GM19351 (cell line): ENCODE measurements around the gene HADHB.
"Not testable (repeated sequence)": the region's sequence is repeated elsewhere in the genome, so short reads cannot be mapped to it uniquely, and the experiment has no call there.

Experiments used
- ATAC-seq: cut with Tn5 transposase; IDR thresholded peaks from one replicate; pipeline ENCODE4 v1.9.1; 2021; ENCODE audit warnings: mild to moderate bottlenecking, moderate library complexity; ENCODE audit not compliant: unreplicated experiment

Gene HADHB

DNA sequence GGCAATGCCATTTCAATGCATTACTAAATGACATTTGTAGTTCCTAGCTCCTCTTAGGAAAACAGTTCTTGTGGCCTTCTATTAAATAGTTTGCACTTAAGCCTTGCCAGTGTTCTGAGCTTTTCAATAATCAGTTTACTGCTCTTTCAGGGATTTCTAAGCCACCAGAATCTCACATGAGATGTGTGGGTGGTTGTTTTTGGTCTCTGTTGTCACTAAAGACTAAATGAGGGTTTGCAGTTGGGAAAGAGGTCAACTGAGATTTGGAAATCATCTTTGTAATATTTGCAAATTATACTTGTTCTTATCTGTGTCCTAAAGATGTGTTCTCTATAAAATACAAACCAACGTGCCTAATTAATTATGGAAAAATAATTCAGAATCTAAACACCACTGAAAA, 45.3 kb downstream of the HADHB start:
- ATAC-seq: no peak

DNA sequence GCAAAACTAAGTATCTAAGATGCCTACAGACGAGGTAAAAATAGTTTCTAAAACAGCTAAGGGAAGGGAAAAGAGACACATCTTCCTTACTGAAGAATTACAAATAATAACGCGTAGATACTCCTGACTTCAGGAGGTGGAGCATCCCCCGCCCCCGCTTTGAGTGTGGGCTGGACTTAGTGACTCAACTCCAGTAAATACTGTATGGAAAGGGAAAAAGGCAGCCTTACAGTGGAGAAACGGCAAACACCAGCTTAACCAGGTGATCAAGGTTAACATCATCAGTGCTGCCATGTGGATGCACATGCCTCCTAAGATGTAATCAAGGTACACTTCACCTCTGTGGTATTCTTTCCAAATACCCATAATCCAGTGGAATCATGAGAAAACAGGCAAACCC, 47.9 kb downstream of the HADHB start:
- ATAC-seq: no peak

DNA sequence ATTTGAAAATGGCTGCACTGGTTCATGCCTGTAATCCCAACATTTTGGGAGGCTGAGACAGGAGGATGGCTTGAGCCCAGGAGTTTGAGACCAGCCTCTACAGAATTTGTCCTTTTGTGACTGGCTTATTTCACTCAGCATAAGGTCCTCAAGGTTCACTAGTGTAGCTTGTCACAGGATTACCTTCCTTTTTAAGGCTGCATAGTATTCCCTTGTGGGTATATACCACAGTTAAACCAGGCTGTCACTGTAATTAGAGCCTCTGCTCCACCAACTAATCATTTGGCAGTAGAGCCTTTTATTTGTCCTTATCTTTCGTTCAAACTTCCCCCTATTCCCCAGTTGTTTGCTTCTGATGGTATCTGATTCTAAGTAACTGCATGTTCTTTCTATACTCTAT, 50.8 kb downstream of the HADHB start:
- ATAC-seq: no peak

- ATAC-seq: no peak
Observed at GRCh38 chr2:26297061-26297460, 52.3 kb downstream of the HADHB start.

DNA sequence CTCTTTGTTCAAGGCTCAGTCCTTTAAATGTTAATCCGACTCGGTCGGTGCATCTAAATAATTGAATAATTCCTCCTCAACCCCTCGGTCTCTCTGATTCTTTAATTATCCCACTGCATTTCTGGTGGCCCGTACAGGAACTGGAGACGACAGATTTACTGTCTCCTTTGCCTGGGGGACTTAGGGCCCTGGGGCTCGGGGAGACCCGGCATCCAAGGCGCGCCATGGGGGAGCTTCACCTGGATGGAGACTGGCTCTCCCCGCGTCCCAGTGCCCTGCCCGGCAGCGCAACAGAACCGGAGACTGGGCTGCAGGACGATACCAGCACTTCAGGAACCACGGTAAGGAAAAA, 53.5 kb downstream of the HADHB start:
- ATAC-seq: no peak

DNA sequence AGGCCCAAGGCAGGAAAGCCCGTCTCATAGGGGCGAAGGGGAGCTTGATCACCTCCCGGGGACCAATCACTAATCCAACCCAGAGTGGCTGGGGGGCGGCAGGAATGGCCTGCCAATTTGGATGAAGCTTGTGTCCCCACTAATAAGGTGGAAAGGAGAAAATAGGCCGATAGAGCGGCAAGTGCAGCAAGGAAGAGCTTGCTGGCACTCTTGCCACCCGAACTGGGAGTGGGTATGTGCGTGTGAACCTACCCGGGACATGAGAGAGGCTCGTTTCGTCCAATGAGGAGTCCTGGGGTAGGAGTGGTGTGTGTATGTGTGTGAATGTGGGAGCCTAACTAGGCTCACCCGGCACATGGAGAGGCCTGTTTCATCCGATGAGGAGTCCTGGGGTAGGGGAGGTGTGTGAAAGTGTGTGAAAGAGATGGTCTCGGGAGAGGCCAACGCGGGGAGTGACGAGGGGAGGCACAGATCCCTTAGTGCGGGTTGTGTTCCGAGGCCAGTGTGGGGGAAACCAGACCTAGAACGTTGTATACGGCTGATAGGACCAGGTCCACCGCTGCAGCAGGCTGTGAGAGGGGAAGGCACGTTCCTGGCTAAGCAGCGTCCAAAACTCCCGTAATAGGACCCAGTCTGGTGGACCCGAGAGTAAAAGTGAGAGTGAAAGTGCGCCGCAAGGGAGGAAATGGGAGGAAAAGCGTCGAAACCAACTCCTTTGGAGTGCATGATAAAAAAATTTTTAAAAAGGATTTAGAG, 54.1 kb downstream of the HADHB start:
- no peak for ATAC-seq

DNA sequence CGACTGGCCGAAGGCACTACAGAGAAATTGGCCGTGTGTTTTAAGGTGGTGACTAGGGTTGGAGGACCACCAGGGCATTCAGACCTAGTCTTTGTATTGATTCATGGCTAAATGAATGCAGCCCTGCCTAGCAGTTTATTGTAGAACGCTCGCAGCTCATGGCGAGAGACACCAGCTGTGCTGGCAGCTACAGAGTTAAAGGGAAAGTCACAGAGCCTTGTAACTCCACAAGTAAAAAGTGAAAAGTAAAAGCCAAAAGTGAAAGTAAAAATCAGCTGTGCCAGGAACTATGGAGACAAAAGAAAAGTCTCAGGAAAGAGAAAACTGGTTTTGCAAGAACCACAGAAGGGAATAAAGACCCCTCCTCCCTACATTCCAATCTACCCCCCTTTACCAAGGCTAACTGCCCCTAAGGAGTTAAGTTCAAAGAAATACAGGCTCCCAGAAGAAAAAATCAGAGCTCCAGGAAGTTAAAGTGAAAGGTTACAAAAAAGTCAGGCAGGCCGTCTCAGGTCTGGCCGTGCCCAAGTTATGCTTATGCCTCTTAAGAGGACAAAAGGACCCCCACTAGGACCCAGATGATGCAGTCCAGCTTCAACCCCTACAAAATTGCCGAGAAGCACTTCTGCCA, 54.8 kb downstream of the HADHB start:
- ATAC-seq: no peak

- ATAC-seq: no peak
Observed at GRCh38 chr2:26300234-26300925, 55.6 kb downstream of the HADHB start.

- ATAC-seq: no peak
Observed at GRCh38 chr2:26302846-26303245, 58.1 kb downstream of the HADHB start.

- ATAC-seq: not testable (repeated sequence)
Observed at GRCh38 chr2:26305094-26305493, 60.4 kb downstream of the HADHB start.

DNA sequence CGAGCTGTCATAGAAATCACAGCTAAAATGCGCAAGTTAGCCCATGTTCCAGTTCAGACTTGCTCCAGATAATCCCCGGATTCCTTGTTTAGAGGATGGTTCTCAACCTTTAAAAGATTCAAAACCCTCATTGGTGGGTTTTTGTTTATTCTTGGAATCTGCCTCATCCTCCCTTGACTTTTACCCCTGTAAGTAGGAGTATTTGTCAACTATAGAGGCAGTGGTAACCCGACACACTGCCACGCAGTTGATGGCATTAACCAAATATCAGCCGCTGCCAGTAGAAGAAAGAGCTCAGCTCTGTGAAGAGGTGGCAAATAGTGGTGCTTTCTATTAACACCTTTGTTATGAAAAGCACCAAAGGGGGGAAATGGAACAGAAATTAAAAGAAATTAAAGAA, 60.8 kb downstream of the HADHB start:
- ATAC-seq: no peak

- ATAC-seq: no peak
Observed at GRCh38 chr2:26309921-26310320, 65.2 kb downstream of the HADHB start.

DNA sequence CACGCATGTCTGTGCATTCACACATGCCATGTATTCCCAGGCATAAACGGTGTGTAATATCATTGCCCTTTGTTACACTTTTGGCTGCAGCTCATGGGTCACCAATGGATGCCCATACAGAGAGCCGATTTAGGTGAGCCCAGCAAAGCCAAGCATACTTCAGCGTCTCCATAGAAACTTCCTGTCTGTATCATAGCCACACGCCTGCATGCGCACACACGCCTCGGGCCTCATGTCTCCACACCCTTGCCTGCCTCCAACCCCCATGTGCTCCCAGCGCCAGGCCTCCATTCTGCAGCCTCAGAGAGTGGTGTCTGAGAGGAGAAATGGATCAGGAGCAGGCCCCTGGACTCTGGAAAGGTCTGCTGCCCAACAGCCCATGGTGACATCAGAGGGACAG, 67.7 kb downstream of the HADHB start:
- no peak for ATAC-seq

GRCh38 chr2:26313446-26313845, 68.7 kb downstream of the HADHB start:
- ATAC-seq: no peak

- no peak for ATAC-seq
Observed at GRCh38 chr2:26314243-26314642, 69.5 kb downstream of the HADHB start.

GRCh38 chr2:26316041-26316440, 71.3 kb downstream of the HADHB start:
- no peak for ATAC-seq

DNA sequence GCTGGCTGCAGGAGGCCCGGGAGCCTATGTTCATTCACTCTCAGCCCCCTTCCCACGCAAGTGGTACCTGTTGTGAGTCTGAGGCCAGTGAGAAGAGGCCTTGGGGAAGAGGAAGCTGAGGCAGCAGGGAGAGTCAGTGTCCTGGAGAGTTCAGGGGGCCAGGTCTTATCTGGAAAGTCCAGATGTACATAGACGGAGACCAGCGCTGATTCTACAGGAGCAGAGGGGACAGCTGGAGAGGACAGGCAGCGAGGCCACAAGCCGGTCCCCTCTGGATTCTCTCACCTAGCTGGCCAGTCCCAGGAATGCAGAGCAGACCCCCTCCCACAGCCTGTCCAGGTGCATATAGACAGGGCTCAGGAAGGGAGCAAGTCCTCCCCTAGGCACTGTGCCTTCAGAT, 72.1 kb downstream of the HADHB start:
- no peak for ATAC-seq

- no peak for ATAC-seq
Observed at GRCh38 chr2:26317377-26318105, 72.8 kb downstream of the HADHB start.

- no peak for ATAC-seq
Observed at GRCh38 chr2:26318950-26319349, 74.2 kb downstream of the HADHB start.

GRCh38 chr2:26324479-26324878, 79.7 kb downstream of the HADHB start:
- ATAC-seq: not testable (repeated sequence)

- ATAC-seq: no peak
Observed at GRCh38 chr2:26324903-26325302, 80.2 kb downstream of the HADHB start.

DNA sequence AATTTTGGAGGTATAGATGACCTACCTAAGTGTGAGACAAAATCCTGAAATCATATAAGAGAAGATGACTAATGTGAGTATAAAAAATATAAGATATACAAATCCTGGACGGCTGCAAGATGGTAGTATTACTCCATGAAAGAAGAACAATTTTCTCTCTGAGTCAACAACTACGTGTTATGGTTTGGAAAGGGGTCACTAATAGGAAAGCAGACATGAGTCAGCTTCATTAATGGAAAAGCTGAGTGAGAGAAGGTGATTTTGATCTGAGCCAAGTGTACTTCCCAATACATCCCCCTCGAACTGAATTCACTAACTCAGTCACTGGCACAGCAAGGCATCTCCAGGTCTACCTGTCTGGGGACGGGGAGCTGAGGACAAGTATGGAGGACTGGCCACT, 81.1 kb downstream of the HADHB start:
- ATAC-seq: no peak
